DMS114 treated with DMSO at 0.1 percent for 48 hours (cell line): Measurements from ENCODE around the gene ADAMTSL3.

Experiments used
- DNase-seq: peaks from one replicate; lab custom pipeline; 2025; ENCODE audit not compliant: unreplicated experiment; lab: John Stamatoyannopoulos, UW

ADAMTSL3 gene

DNA sequence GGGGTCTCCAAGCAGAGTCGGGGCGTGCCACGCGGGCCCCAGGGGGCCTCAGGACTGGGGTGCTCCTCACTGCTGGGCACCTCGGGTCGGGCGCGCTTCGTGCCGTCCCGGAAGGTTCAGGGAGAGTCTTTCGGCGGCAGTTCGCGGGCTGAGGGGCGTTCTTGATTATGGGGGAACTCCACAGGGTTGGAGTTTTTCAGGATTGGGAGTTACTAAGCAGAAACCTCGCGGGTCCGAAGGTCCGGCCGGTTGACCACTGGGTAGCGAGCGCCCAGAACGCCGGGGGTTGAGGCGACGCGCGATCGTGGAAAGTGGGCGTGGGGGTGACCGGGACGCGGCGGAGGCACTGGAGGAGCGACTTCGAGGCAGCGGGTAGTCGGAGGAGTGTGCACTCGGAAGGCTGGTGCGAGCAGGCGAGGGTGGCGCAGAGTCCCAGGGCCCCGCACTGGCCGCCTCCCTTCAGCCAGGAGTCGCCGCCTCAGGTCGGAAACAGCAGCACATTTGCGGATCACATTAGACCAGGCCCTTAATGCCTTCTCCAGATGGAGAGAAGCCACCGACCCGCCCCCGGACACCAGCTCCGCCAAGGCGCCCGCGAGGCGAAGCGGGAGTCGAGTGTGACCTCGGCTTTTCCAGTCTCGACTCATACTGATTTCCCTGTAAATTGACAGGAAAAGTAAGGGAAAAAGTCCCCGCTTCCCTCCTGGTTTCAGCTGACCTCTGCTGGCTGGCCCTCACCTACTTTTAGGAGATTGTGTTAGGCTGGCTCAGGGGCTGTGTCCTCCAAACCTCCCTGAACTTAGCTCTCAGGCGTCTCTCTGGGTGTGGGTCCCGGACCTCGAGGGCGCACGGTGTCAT lies 685 bp downstream of the ADAMTSL3 start:
- no peak for DNase-seq

DNA sequence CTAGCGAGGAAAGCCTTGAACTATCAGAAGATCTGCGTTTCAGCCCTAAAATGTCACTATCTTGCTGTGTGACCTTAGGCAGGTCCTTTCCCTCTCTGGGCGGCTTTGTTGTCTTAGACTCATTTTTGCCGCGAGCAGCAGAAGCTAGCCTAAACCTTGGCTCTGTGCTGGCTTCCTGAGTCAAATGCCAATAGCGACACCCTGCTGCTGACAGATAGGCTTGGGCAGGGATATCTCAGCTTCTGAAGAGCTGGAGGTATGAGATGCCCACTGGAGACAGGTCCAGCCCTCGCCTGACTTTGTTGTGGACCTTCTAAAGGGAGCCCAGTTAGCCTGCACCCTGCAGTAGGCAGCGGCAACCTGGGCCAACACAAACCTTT lies 1.3 kb downstream of the ADAMTSL3 start:
- DNase-seq = no peak

DNA sequence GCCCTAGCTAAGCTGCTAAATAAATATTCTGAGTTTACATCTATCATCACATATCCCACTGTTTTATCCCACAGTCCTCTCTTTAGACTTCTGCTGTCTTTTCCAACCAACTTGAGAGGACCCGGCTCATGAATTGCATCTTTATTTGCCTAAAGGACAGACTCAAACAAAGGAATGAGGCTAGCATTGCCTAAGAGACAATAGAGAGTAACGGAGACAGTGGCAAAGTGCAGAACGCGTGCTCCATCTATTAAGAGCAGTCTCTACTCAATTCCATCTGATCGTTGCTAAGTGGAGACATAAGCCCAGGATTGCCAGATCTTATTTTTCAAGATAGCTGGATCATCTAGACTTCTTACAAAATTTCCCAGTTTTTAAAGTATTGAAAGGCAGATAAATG lies 2.3 kb downstream of the ADAMTSL3 start:
- no peak for DNase-seq

GRCh38 chr15:83656943-83657528 lies 3.1 kb downstream of the ADAMTSL3 start:
- DNase-seq = no peak

DNA sequence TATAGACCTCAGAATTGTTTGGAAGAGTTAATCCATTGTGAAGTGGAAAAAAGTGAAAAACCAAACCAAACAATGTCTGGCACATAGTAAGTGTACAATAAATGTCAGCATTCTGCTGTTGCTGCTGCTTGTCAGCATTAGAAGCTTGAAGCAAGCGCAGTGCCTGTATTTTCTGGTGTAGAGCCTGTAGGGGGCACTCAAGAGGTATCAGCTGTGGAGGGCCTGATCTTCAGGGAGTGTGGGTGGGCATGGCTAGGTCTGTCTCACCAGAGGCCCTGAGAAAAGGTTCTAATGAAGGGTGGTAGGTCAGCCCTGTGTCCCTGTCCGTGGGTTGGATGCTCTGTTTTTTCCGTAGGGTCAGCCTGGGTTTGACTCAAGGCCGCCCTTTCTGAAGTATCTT lies 3.6 kb downstream of the ADAMTSL3 start:
- no peak for DNase-seq

DNA sequence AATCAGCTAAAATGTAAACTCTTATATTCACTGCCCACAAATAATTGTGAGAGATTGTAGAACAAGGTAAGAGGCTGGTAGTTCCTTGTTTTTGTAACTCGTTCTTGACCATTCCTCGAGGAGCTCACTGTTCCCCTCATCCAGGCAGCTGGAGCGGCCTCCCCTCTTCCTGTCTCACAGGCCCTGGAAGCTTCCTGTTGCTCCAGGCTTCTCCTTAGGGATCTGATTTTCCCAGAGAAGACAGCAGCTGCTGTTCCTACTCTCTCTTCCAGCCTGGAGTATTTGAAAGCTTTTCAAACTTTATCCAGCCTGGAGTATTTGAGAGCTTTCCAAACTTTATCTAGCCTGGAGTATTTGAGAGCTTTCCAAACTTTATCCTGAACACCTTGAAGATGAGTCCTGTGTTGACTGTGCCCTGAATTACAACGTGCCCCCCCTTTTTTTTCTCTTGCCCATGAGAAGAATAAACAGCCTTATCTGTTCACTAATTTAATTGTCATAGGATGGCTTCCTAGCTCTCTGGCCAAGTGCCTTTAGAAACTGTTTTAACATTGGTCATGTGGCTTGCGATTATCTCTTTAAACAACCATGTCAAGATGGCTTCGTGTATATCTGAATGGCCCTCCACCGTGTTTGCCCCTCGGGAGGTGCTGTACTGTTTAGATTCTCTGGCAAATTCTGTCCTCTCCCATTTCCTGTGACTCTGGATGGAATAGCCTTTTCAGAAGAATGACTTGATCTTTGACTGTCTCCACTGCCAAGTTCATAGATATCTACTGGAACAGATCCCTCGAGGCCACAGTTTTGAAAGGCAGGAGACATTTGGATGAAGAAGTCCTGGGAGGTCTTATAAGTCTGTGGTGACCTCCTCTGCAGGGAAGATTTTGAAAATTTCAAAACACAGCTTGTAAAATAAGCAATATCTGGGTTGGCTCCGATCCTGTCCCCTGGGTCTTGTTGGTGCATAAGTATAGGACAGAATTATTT lies 4.8 kb downstream of the ADAMTSL3 start:
- DNase-seq = no peak

DNA sequence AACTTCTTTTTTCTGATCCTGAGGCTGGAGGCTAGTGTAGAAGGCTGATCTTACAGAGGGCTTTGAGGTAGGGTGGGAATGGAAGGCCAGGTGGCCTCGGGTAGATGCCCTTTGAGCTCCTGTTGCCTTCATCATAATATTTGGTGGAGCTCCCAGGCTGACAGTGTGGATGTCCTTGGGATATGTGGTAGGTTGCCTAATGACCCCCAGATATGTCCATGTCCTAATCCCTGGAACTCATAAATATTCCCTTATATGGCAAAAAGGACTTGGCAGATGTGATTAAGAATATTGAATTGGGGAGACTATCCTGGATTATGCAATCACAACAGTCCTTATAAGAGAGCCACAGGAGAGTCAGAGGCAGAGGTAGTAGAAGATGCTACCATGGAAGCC lies 5.5 kb downstream of the ADAMTSL3 start:
- no peak for DNase-seq

DNA sequence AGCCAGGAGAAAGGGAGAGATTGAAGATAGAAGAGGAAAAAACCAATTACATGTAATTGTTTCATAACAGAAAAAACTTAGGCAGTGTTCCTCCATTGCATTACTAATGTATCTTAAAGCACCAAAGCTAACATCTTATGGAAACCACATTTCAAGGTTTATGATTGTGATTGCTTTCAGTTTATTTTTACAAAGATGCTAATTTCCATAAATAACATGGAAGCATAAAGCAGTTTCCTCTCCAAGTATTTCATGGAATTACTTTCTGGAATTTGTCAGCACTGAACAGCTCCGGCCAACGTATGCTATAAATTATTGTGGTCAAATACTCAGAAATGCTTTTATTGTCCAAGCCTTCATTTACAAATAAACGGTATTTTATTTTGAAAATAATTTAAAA lies 11.6 kb downstream of the ADAMTSL3 start:
- no peak for DNase-seq

GRCh38 chr15:83670672-83671229 lies 16.8 kb downstream of the ADAMTSL3 start:
- DNase-seq = no peak

- no peak for DNase-seq
Measured at GRCh38 chr15:83671603-83672002, 17.7 kb downstream of the ADAMTSL3 start.

- no peak for DNase-seq
Measured at GRCh38 chr15:83673385-83673784, 19.5 kb downstream of the ADAMTSL3 start.

- DNase-seq = no peak
Measured at GRCh38 chr15:83682476-83683088, 28.7 kb downstream of the ADAMTSL3 start.

DNA sequence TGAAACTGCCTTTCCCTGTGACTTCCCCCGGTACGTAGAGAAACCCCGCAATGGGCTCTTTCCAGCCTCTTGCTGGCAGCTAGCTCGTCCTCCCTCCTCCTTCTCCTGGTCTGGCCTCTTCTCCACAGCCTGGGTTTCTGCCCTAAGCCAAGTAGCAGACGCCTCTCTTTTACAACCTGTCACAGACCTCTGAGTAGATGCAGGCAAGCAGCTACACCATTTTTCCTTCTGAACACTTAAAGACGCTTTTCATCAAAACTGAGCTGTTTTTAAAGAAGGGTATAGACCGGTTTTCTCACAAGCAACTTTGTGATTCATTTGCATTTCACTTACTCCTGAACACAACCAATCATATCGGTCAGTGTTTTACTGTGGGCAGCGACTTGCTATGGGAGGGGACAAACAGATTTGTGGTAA lies 32.0 kb downstream of the ADAMTSL3 start:
- DNase-seq = no peak

GRCh38 chr15:83688201-83688600 lies 34.3 kb downstream of the ADAMTSL3 start:
- no peak for DNase-seq

DNA sequence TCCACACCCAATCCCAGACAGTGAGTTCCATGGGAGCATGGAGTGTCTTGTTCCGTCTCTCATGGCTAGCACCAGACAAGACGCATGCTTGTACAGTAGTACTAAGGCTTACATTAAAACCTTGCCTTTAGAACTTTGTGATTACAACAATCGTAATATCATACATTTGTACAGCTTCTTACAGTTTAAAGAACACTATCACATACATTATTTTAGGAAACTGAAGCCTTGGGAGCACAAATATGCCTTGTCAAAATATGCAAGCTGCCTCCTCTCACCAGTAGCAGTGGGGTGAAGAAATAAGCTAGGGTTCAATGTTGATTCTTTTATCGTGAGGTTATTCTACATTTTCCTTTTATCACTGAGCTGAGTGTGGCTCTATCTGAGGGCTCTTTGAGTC lies 36.8 kb downstream of the ADAMTSL3 start:
- DNase-seq = no peak

- no peak for DNase-seq
Measured at GRCh38 chr15:83692746-83693581, 39.0 kb downstream of the ADAMTSL3 start.

- DNase-seq = no peak
Measured at GRCh38 chr15:83694015-83694414, 40.1 kb downstream of the ADAMTSL3 start.

GRCh38 chr15:83694536-83694935 lies 40.6 kb downstream of the ADAMTSL3 start:
- DNase-seq = no peak

- no peak for DNase-seq
Measured at GRCh38 chr15:83695246-83695645, 41.3 kb downstream of the ADAMTSL3 start.

DNA sequence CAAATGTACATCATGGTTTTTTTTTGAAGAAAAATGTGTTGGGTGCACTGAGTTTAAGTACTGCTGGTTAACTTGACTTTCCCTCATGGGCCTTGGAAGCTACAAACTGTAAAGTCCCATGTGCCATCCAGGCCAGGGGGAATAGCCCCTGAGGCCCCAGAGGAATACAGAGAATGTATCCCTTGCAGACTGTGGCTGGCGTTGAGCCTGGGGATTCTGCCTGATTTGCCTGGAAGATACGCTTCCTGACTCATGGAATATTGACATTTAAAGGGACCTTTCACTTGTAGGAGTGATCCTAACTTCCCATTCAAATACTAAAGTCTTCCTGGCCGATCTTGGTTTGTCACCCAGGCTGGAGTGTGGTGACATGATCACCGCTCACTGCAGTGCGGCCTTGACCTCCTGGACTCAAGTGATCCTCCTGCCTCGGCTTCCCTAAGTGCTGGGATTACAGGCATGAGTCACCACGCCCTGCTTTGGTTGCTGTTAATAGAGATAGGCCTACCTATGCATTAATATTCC lies 42.0 kb downstream of the ADAMTSL3 start:
- DNase-seq = no peak
